ENCODE results near the gene PCDHA1.

DNA sequence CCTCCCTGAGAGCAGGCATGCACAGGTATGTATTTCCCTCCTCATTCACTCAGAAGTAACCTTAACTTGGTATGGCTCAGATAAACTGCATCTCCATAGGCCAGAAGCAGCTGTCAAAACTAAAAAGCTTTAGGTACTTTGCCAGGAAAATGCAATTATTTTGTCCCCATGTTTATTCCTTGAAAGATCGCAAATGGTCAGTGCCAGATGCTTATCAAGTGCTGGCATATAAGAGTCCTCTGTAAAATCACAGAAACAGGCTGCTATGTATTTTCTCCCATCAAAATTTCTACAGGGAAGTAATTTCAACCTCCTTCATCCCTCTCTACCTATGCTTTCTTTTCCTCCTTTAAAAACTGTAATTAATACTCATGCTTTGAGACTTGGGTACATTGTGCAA is 193.0 kb downstream of the PCDHA1 start:
- TF ChIP-seq CTCF (IDR thresholded peaks at IDR 0.05) (no peak), EP300 (IDR thresholded peaks at IDR 0.05) (no peak), POLR2A (IDR thresholded peaks at IDR 0.05) (no peak)
